SK-N-DZ (cell line): ENCODE data around the gene SIT1.

Experiments used
- DNase-seq: peaks from one replicate; pipeline ENCODE4 v3.0.0-alpha.2; 2015; ENCODE audit warnings: low spot score
- small RNA-seq, 2 experiments: library from RNA; depleted of rRNA; stranded (forward); fragments of <200 nt; gene quantifications; one replicate each; pipeline ENCODE3, GENCODE V24; 2014

Gene SIT1

GRCh38 chr9:35606138-35606504 is 44.6 kb downstream of the SIT1 start:
- DNase-seq = no peak

GRCh38 chr9:35605351-35606137 is 45.2 kb downstream of the SIT1 start:
- DNase-seq = no peak

GRCh38 chr9:35604578-35605350 is 46.0 kb downstream of the SIT1 start, which contains the start of gene TESK1:
TESK1 (plus strand) TSS chr9:35605262; CDS start chr9:35605620, 358 bp downstream.
- DNase-seq = peak; percentile 66

- peak; percentile 99 for DNase-seq
Observed at GRCh38 chr9:35603986-35604577, 46.6 kb downstream of the SIT1 start.

GRCh38 chr9:35603506-35603985 is 47.2 kb downstream of the SIT1 start:
- no peak for DNase-seq

GRCh38 chr9:35599763-35600604 is 50.7 kb downstream of the SIT1 start:
- DNase-seq = no peak

Small RNA genes lying within 50 kb of the gene (small RNA-seq; reads per million reads assigned to genes)
- gene MIR4667 (0 reads per million in 2 experiments), gene RMRP (0 reads per million in 2 experiments), gene RN7SL22P (0 to 0.04 reads per million in 2 experiments)
